ENCODE data around the gene IL19.
"Not testable (repeated sequence)": the region's sequence is repeated elsewhere in the genome, so short reads cannot be mapped to it uniquely, and the experiment has no call there.

IL19 gene

GRCh38 chr1:206778031-206778430 is 7.5 kb downstream of the IL19 start:
- no peak for DNase-seq

DNA sequence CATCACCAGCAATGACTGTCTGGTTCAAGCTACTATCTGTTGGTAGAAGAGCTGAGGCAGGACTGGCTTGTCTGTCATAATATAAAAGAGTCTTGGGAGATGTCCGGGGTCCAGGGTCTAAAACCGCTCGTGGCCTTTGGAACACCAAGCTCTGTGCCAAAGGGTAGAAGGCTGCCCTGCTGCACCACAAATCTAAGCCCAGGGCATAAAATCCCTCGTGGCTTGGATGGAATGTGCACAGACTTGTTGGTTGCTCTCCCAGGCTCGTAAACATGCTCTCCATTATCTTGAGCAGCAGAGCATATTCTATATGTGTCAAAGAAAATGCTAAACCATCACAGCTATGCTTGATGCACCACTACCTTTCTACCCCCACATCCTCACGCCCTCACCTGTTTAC is 8.3 kb downstream of the IL19 start:
- not testable (repeated sequence) for DNase-seq

- DNase-seq, result no peak
These were observed 9.1 kb downstream of the IL19 start for GRCh38 chr1:206779638-206780037.

DNA sequence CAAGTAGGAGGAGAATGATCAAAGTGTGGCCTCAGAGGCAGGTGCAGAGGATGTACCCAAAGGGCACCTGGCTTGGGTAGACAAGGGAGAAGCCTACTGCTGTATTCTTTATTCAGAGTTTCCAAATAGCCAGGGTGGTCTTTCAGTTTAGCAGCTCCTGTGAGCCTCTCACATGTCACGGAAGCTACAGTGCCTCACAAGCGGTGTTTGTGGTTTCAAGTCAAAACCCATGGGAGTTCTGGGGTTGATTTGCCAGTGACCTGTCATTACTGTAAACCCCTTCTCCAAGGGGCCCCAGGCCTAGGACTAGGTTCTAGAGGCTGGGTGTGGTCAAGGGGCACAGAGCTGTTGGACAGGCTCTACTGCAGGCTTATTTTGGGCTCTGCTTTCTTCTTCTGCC is 11.9 kb downstream of the IL19 start:
- DNase-seq, result no peak

GRCh38 chr1:206783506-206783905 is 12.9 kb downstream of the IL19 start:
- DNase-seq, result no peak

- DNase-seq, result peak; percentile 62
These were observed 13.9 kb downstream of the IL19 start for GRCh38 chr1:206784471-206784903.

DNA sequence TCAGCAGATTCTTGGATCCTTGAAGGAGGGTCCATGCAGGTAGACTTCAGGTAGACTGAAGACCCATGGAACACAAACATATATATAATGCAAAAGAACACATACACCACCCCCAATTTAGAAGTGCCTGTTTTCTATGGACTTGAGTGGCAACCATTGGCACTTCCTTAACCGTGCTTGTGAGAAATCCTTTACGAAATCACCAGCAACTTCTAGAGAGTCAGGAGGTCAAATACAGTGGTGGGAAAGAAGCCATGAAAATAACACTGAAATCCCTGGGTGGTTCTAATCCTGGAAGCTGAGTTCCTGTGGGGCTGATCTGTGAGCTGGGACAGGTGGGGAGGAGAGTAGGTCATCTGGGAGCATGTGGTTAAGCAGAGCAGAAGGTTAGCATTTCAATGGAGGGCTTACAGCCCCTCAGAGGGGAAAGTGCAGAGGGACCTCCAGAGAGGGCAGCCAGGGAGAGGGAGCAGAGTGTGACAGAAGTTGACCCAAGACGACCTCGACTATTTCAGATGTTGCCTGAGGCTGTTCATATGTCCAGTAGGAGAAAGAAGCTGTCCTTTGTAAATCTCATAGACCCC is 14.7 kb downstream of the IL19 start:
- no peak for DNase-seq

- no peak for DNase-seq
These were observed 15.8 kb downstream of the IL19 start for GRCh38 chr1:206786212-206786886.

- DNase-seq, result no peak
These were observed 17.3 kb downstream of the IL19 start for GRCh38 chr1:206787891-206788290.

DNA sequence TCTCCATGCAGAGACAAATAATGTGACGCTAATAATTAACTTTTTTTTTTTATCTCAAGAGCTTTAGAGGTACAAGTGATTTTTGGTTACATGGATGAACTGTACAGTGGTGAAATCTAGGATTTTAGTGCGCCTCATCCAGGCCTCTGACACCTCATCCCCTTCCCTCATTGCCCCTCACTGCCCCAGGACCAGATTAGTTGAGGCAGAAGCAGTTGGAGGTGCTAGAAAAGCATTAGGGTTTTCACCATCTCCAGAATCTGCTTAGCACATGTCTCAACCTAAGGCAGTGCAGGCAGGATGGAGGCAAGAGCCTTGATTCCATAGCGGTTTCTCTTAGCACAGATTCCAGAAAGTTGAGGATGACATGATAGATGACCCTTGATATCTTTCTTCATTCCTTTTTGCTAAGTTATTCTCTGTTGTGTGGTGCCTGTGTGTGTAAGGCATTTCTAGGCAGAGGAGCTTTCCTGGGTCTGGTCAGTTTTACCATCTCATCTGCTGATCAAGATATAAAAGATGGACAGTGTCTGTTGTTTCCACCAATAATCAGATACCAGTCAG is 18.0 kb downstream of the IL19 start:
- no peak for DNase-seq

GRCh38 chr1:206790502-206791250 is 20.1 kb downstream of the IL19 start:
- no peak for DNase-seq

DNA sequence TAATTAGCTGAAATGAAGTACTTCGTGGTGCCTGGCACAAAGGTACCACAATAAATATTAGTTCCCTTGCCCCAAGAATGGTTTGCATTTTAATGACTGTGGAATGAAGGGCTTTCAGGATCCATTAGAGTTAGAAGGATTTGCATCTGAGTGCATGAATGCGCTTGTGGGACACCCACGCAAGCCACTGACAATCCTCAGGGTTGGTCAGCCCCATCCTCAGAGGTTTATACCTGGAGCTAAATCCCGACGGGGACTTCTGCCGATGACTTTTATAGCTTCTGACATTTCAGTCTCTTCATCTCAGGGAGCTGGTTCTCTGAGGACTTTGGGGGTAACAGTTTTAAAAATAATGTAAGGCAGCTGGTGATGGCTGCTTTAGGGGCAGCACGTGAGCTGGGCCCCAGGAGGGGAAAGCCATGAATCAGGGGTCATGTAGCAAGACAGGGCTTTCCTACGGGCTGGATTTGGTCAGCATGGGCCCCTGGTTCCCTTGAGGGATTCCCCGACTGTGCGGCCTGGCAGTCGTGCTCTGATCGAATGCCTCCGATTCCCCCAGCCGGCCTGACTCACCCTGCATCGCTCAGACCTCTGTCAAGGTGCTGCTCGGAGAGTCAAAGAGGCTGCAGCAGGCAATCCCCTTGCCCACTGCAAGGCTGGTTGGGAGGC is 22.5 kb downstream of the IL19 start:
- no peak for DNase-seq

DNA sequence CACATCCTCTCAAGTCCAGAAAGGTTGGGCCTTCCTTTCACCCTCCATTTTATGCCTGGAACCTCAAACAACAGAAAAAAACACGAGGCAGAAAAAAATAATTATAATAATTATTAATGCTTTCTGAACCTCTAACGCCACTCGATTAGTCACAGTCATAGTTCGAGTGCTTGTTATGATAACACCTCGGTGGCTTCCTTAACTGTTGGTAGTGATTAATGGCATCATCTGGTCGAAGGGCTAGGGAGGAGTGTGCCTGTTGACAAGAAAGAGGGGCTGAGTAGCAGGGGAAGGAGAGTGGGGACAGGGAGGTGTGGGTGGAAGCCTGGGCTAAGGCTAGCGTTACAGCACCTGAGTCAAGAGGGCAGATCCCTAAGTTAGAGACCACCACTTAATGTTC is 23.0 kb downstream of the IL19 start:
- no peak for DNase-seq

DNA sequence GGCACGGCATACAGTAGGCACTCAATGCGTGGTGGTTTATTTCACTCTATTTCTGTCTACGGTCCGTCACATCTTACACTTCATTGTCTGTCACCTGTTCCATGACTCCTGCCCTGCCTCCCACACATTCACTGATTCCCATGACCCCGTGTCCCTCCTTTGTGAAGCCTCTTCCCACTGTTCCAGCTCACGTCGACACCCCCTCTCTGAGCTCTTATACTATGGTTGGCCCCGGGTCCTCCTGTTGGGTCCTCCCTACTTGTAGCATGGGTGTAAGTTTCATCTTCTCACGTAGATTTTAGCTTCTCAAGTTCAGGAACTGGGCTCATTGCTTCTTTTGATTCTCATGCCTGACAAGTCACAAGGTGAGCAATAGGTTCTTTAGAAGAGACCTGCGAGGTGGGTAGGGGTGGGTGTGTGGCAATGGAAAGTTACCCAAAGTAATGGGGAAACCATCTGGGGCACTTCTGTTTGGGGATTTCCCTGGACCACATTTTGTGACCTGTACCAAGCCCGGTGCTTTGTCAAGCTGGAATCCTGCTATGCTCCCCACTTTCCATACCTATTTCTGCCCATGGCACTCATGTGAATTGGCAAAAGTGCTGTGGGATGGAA is 23.8 kb downstream of the IL19 start:
- peak; percentile 29 for DNase-seq

DNA sequence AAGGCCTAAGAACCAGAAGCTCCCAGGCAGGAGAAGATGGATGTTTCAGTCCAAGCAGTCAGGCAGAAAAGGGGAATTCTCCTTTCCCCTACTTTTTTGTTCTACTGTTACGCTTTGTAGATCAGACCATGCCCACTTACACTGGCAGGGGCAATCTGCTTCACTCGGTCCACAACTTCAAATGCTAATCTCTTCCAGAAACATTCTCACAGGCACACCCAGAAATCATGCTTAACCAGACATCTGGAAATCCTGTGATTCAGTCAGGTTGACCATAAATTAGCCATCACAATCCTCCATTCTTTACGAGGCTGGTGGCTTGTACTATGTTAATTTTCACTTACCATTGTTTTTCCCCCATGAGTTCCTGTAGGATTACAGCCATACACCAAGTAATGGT is 25.5 kb downstream of the IL19 start:
- DNase-seq, result no peak

DNA sequence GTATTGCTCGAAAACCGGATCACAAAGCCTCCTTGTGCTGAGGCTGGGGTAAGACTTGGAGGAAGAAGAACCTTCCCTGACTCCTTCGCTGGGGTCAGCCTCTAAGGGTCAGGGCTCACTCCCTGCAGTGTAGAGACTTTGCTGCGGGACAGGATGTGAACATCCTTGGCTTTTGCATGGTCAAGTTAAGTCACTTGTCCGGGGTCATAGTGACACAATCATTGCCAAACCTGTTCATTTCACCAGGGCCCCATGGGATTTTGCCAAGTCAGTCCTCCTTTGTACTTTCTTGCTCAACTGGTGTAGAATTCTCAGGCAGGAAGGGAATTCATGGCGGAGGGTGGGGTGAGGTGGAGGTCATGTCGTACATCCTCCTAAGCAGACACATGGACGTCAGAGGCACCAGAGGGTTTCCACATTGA is 26.4 kb downstream of the IL19 start:
- no peak for DNase-seq

- DNase-seq, result no peak
These were observed 27.2 kb downstream of the IL19 start for GRCh38 chr1:206797534-206798383.

DNA sequence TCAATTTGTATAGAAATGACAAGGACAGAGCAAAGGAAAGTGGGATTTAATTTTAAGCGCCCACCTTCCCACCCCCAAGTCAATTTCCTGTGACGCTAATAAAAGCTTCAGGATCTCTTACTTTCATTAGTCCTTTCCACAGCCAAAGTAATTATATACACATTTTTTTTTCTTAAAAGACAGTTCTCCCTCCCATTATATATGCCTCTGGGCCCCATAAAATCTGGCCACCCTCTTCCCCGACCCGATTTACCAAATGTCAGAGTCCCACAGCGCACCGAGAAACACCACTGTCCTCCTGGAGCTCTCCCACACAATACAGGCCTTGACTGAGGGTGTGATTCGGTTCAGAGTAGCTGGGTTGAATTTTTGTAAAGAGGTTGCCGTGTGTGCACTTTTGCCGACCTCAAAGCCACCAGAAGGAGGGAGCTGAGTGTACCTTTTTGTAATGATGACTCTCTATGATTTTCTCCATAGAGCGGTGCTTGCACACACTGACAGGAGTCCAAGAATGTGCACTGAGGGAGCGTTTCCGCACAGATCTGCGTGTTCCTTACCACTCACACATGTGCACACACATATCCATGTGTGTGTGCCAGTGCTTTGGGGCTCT is 27.9 kb downstream of the IL19 start:
- no peak for DNase-seq

DNA sequence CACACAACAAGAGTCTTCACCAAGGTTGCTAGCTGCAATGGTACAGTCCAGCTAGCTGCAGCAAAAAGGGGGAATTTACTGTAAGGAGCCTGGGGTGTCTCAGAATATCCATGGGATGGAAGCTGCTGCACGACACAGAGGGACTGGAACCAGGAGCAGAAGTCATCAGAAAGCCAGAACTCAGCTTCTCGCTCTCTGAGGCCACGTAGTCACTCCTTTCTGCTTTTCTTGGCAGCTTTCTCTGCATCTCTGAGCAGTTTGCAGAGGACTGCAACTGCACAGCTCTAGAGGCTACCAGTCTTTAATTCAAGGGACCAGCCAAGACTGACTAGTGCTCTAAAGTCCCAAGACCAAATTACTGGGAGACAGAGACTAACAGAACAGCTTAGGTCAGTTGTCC is 28.7 kb downstream of the IL19 start:
- no peak for DNase-seq

DNA sequence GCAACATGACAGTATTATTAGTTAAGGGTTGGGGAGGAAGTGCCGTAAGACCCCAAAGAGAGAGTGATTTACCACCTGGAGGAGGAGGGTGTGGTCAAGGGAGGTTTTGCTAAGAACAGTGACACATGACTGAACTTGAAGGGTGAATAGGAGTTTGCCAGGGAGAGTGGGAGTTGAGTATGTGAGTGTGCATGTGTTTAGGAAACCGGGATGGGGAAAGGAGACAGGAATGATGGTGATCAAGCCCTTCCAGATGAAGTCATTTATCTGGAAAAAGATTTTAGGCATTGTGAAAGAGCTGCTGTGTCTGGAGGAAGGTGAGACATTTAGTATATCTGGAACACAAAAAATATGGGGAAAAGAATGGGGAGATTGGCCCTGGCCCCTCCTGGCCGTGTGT is 29.8 kb downstream of the IL19 start:
- DNase-seq, result no peak

DNA sequence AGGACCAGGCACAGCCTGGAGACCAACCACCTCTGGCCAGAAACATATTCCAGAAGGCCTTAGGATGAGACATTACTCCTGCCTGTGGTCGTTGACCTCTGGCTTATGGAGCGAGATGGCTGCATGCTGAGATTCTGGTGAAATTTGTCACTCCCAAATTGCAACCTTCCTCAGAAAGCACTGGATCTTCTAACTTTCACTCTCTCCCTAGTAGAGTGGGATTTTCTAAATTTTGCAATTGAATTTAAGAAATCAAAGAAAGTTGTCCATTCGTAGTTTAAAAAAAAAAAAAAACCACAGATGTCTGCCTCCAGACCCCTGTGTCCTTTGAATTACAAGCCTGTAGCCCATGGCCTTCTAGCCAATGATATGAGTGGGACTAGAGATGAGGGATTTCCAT is 30.3 kb downstream of the IL19 start:
- DNase-seq, result no peak

Data from central memory CD4-positive, alpha-beta T cell (primary cell).